Duodenal mucosa (tissue), 2 donors: Measurements from ENCODE around the gene CPLX1.
"Not testable (repeated sequence)": the region's sequence is repeated elsewhere in the genome, so short reads cannot be mapped to it uniquely, and the experiment has no call there.

Experiments used
- H3K27ac ChIP-seq: one replicate; pipeline ENCODE4 v1.7.0; 2013; ENCODE audit warnings: low read depth, low read length
- H3K27me3 ChIP-seq, 2 donors: one replicate each; pipeline ENCODE4 v1.7.0; 2013; ENCODE audit warnings: low read length in 2 of 2, control low read depth in 1 of 2; ENCODE audit not compliant: insufficient read depth in 2 of 2, control insufficient read depth in 1 of 2
- H3K36me3 ChIP-seq, 2 donors: one replicate each; pipeline ENCODE4 v1.7.0; 2013; ENCODE audit warnings: low read length in 2 of 2, control low read depth in 1 of 2; ENCODE audit not compliant: insufficient read depth in 2 of 2, control insufficient read depth in 1 of 2
- H3K4me1 ChIP-seq, 2 donors: one replicate each; pipeline ENCODE4 v1.7.0; 2013; ENCODE audit warnings: low read length in 2 of 2, control low read depth in 1 of 2; ENCODE audit not compliant: insufficient read depth in 2 of 2, control insufficient read depth in 1 of 2
- H3K4me3 ChIP-seq, 2 donors: one replicate each; pipeline ENCODE4 v1.7.0; 2013; ENCODE audit warnings: low read length in 2 of 2, low read depth in 1 of 2
- H3K9ac ChIP-seq, 2 donors: one replicate each; pipeline ENCODE4 v1.7.0; 2013; ENCODE audit warnings: low read length in 2 of 2, low read depth in 1 of 2
- H3K9me3 ChIP-seq, 2 donors: one replicate each; pipeline ENCODE4 v1.7.0; 2013; ENCODE audit warnings: low read length in 2 of 2, control low read depth in 1 of 2; ENCODE audit not compliant: control insufficient read depth in 1 of 2

CPLX1 gene

DNA sequence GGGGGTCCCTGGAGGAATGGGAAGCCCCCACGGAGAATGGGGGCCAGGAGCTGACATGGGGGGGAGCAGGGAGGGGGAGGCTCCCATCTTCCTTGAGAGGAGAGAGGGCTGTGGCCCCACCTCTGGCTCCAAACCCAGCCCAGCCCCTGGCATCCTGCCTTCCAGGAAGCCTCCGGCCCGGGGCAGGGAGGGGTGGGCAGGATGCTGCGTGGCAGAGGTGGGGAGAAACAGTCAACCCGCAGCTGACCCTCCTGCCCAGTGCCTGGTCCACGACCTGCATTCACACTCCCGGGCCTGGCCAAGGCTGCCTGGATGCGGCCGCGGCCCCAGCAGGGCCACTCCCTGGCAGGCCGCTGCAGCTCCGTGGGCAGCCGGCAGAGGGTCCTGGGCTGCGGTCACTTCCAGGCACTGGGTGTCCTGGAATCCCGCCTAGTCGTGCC lies 39.0 kb downstream of the CPLX1 start:
- no peaks in the 10 kb centered on the region for H3K36me3 ChIP-seq
- peaks cover 33 to 38% of the 10 kb centered on the region in 2 donors for H3K27me3 ChIP-seq
- no peaks in the 10 kb centered on the region for H3K9me3 ChIP-seq
- no peak overlapping the region for H3K9ac ChIP-seq
- H3K4me3 ChIP-seq: no peak overlapping the region
- peaks cover 11 to 48% of the 10 kb centered on the region in 2 donors for H3K4me1 ChIP-seq
- H3K27ac ChIP-seq: no peak overlapping the region

DNA sequence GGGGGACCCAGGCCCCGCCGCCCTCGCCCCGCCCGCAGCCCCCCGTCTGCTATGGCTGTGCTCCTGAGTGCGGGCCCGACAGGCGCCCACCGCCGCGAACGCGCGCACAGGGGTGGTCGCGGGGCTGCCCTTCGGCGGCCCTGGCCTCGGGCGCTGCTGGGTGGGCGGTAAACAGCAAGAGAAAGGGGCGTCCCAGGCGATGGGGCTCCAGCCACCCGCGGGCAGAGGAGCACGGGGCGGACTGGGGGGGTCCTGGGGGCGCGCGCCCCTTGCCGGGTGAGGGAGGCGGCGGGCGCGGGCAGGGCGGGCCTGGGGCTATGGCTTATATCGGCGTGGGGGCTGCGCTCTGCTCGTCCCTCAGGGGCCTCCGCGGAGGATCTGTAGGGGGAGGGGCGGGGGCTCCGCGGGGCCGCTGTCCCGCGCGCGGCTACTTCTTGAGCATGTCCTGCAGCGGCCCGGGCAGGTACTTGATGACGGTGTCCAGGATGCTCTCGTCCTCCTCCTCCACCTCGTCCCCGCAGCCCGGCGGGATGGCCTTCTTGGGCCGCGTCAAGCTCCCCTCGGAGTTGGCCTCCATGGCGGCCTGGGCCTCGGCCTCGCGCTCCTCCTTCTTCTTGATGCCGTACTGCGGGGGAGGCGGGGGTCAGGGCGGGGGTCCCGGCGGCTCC lies 39.7 kb downstream of the CPLX1 start:
- Histone ChIP-seq H3K4me3 (no peak overlapping the region), H3K9me3 (no peaks in the 10 kb centered on the region), H3K27me3 (peaks cover 32% of the 10 kb centered on the region in 2 donors), H3K9ac (no peak overlapping the region), H3K27ac (no peak overlapping the region), H3K36me3 (no peaks in the 10 kb centered on the region), H3K4me1 (peaks cover 11 to 46% of the 10 kb centered on the region in 2 donors)

DNA sequence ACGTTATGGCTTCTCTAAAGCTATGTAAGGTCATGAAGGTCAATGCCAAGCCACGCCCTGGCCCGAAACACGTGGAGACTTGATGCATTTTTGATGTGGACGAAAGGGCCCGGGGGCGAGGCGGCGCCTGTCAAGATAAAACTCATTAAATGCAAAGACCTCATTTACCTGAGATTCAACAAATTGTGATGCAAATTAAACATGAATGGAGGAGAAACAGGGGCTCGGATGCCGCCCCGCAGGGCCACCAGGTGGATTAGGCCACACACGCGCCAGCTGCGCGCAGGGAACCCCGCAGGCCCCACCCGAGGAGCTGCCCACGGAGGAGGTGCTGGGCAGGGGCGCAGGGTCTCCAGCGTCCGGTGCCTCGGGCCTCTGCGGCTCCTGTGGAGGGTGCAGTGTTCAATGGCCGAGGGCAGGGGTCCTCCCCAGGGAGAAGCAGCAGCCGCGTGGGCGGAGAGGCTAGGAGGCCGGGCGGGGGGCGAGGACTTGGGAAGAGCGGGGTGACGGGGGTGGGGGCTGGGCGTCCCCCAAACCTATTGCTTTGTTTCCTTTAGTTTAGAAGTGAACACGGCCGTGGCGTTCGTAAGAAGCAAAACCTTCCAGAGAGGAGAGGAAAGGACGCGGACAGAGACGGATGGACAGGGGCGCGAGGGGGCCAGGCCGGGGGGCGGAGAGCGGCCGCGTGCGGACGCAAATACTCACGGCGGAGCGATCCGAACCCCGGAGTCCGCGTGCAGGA lies 40.4 kb downstream of the CPLX1 start:
- Histone ChIP-seq H3K27ac (no peak overlapping the region), H3K4me3 (peak overlapping the region in 1 of 2 donors; percentile 15), H3K4me1 (peaks cover 13 to 48% of the 10 kb centered on the region in 2 donors), H3K36me3 (no peaks in the 10 kb centered on the region), H3K9ac (no peak overlapping the region), H3K27me3 (peaks cover 28 to 32% of the 10 kb centered on the region in 2 donors), H3K9me3 (no peaks in the 10 kb centered on the region)

DNA sequence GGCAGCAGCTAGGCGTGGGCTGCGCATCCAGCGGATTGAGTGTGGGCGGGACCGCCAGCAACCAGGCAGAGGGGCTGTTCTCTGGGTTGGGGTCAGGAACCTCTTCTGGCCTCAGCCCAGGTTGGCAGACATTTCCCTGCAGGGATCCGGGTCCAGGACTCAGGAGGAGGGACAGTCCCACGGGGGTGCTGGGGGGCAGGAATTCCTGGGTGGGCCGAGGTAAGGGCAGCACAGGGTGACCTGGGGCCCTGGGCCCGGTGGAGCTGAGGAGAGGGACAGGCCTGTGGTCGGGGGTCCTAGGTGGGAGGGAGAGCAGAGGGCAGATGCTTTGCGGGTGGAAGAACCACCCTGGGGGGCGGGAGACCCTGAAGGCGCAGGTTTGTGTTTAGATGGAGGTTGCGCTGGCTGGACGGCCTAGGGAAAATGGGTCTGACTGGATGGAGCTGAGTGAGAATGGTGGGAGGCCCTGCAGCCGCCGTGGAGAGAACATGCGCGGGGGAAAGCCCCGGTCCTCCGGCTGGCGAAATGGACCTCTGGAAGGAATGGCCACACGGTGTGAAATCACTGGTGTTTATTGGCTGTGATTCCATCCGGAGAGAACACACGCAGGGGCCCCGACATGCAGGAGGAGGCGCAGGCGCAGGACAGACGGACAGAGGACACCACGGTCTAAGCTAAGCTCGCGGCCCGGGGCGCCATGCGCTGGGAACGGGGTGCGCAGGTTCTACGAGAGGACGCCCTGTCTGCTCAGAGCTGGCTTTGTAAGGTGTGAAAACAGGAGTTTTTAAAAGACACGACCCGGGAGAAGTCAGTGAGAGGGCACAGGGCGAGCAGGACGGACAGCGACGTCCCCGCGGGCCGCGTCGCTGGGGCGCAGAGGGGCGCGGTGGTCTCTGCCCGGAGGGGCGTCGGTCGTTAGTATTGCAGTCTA lies 41.3 kb downstream of the CPLX1 start:
- no peak overlapping the region for H3K9ac ChIP-seq
- H3K27ac ChIP-seq: no peak overlapping the region
- peak overlapping the region in 1 of 2 donors; percentile 15 for H3K4me3 ChIP-seq
- H3K36me3 ChIP-seq: peaks cover 0 to 3% of the 10 kb centered on the region in 2 donors
- peaks cover 27 to 32% of the 10 kb centered on the region in 2 donors for H3K27me3 ChIP-seq
- peaks cover 22 to 51% of the 10 kb centered on the region in 2 donors for H3K4me1 ChIP-seq
- H3K9me3 ChIP-seq: no peaks in the 10 kb centered on the region

DNA sequence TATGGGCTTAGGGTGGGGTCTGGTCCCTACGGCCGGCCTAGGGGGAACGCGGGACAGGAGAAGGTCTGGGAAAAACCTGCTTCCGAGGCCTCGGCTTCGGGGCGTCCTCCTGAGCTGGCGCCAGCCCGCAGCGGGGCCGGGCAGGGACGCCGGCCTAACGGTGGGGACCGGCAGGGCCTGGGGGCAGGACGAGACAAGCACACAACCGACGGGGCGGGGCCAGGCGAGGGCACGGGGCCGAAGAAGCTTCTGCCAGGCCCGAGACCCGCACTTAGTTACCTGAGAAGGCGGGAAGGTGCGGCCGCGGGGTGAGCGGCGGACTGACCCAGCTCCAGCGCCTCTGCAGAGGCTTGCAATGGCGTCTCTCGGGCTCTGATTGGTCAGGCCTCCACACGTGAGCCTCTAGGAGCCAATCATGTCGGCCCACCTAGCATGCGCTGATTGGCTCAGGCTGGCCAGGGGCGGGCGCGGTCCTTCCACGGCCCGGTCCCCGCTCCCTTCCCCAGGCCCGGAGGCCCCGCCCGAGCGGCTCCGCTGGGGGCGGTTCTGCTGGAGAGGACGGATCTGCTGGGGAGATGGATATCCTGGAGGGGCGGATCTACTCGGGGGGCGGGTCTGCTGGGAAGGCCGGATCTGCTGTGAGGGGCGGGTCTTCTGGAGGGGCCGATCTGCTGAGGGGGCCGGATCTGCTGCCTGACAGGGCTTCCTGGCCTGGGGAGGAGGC lies 44.3 kb downstream of the CPLX1 start:
- peak overlapping the region; percentile 93 to 95 for H3K4me3 ChIP-seq
- peak overlapping the region; percentile 88 for H3K27ac ChIP-seq
- peaks cover 9 to 25% of the 10 kb centered on the region in 2 donors for H3K36me3 ChIP-seq
- no peaks in the 10 kb centered on the region for H3K9me3 ChIP-seq
- peaks cover 31 to 36% of the 10 kb centered on the region in 2 donors for H3K4me1 ChIP-seq
- peaks cover 13 to 17% of the 10 kb centered on the region in 2 donors for H3K27me3 ChIP-seq
- peak overlapping the region; percentile 94 for H3K9ac ChIP-seq

DNA sequence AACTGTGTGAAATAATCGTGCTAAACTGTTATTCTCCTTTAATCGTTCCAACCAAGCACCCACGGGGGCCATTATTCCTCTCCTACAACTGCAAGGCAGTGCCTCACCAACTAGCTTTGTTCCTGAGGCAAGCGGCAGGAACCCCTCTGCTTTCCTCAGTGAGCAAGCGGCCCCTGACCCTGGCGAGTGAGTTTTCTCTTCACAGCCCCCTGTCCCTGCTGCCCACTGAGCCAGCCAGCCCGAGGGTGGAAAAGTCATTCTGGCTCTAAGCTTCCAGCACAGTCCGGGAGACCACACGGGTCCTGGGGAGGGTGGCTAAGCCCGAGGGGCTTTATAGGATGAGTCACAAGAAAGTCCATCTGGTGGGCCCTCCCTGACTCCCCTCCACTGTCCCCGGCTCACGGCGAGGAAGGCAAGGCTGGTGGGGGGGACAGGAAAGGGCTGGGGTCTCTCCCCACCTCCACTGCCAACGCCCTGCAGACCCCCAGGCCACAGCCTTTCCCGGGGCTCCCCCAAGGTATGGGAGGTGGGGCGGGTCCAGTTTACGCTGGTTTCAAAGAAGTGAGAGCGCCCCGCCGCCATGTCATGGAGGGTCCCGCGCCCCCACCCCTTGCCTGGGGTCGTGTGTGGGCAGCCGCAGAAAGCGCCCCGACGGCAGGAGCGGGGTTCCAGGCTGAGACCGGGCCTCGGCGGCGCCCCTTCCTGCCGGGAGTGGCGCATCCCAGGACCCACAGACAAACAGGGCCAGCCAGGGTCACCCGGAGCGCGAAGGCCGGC lies 45.0 kb downstream of the CPLX1 start:
- H3K4me1 ChIP-seq: peaks cover 31 to 36% of the 10 kb centered on the region in 2 donors
- no peaks in the 10 kb centered on the region for H3K9me3 ChIP-seq
- H3K27ac ChIP-seq: peak overlapping the region; percentile 88
- H3K4me3 ChIP-seq: peak overlapping the region; percentile 93 to 95
- peaks cover 13% of the 10 kb centered on the region in 2 donors for H3K27me3 ChIP-seq
- H3K36me3 ChIP-seq: peaks cover 9 to 28% of the 10 kb centered on the region in 2 donors
- peak overlapping the region; percentile 94 for H3K9ac ChIP-seq

DNA sequence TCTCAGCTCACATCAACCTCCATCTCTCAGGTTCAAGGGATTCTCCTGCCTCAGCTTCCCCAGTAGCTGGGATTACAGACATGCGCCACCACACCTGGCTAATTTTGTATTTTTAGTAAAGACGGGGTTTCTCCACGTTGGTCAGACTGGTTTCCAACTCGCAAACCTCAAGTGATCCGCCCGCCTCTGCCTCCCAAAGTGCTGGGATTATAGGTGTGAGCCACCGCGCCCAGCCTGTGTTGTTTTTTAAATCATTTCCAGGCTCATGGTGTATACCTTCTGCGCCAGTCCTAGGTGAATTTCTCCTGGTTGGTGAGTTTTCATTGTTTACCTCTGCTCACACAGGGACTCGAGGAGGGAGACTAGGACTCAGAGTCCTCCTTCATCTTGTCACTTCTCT lies 45.7 kb downstream of the CPLX1 start:
- H3K9me3 ChIP-seq, H3K27me3 ChIP-seq, H3K27ac ChIP-seq: not testable (repeated sequence)
- Histone ChIP-seq H3K36me3 (peaks cover 12 to 34% of the 10 kb centered on the region in 2 donors), H3K4me3 (peak overlapping the region; percentile 93 to 95), H3K9ac (peak overlapping the region; percentile 94), H3K4me1 (peaks cover 31 to 34% of the 10 kb centered on the region in 2 donors)

DNA sequence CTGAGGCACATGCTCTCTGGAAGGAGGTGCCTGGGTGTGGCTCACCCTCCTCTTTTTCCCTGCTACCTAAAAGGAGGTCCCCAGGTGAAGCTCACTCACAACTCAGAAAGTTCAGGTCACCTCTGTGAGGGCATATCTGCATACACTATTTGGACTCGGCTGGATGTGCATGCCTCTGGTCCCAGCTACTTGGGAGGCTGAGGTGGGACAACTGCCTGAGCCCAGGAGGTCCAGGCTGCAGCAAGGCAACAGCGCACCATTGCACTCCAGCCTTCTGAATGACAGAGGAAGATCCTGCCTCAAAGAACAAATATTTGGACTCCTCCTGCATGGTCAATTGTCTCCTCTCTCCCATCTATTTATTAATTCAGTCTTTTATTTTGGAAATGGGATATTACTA lies 46.4 kb downstream of the CPLX1 start:
- Histone ChIP-seq H3K9me3 (no peaks in the 10 kb centered on the region), H3K27me3 (peaks cover 1 to 2% of the 10 kb centered on the region in 2 donors), H3K27ac (no peak overlapping the region), H3K4me1 (peaks cover 29 to 31% of the 10 kb centered on the region in 2 donors), H3K9ac (no peak overlapping the region), H3K4me3 (peak overlapping the region; percentile 11 to 93), H3K36me3 (peaks cover 12 to 40% of the 10 kb centered on the region in 2 donors)
